HG03575 (cell line): ENCODE data around the gene ACR.

Experiments used
- ATAC-seq: cut with Tn5 transposase; IDR thresholded peaks from one replicate; pipeline ENCODE4 v1.9.1; 2021; ENCODE audit not compliant: unreplicated experiment, insufficient number of reproducible peaks, low FRiP score; ENCODE audit errors: extremely low read depth

Gene ACR

GRCh38 chr22:50702261-50702671 is 35.7 kb upstream of the ACR start:
- ATAC-seq = no peak

- ATAC-seq = no peak
These were observed 34.9 kb upstream of the ACR start for GRCh38 chr22:50702821-50703725.

- ATAC-seq = no peak
These were observed 34.1 kb upstream of the ACR start for GRCh38 chr22:50703726-50704509.

- no peak for ATAC-seq
These were observed 33.3 kb upstream of the ACR start for GRCh38 chr22:50704510-50705218.

- no peak for ATAC-seq
These were observed 32.7 kb upstream of the ACR start for GRCh38 chr22:50705219-50705691.

- no peak for ATAC-seq
These were observed 32.1 kb upstream of the ACR start for GRCh38 chr22:50705851-50706351.

GRCh38 chr22:50706481-50707125 is 31.4 kb upstream of the ACR start:
- no peak for ATAC-seq

GRCh38 chr22:50708474-50708873 is 29.5 kb upstream of the ACR start:
- no peak for ATAC-seq

GRCh38 chr22:50708996-50709395 is 29.0 kb upstream of the ACR start:
- no peak for ATAC-seq

GRCh38 chr22:50710221-50710620 is 27.8 kb upstream of the ACR start:
- no peak for ATAC-seq

GRCh38 chr22:50710886-50711285 is 27.1 kb upstream of the ACR start:
- no peak for ATAC-seq

GRCh38 chr22:50711446-50712340 is 26.3 kb upstream of the ACR start:
- ATAC-seq = no peak

GRCh38 chr22:50712341-50713007 is 25.5 kb upstream of the ACR start:
- ATAC-seq = no peak

GRCh38 chr22:50713008-50713385 is 25.0 kb upstream of the ACR start:
- no peak for ATAC-seq

- ATAC-seq = no peak
These were observed 24.4 kb upstream of the ACR start for GRCh38 chr22:50713571-50714056.

GRCh38 chr22:50714150-50714549 is 23.9 kb upstream of the ACR start:
- no peak for ATAC-seq

GRCh38 chr22:50714631-50715179 is 23.3 kb upstream of the ACR start:
- no peak for ATAC-seq
